Parathyroid adenoma (tissue), 2 donors: ENCODE results near the gene KIF18B.

Experiments
- H2AFZ ChIP-seq: fragments of 300-600 bp; sonication (generic); one replicate; pipeline ENCODE4 v1.7.0; 2017; ENCODE audit warnings: antibody characterized with exemption, mild to moderate bottlenecking
- H3K27ac ChIP-seq: fragments of 300-600 bp; sonication (generic); one replicate; pipeline ENCODE4 v1.7.0; 2017
- H3K27me3 ChIP-seq: fragments of 300-600 bp; sonication (generic); one replicate; pipeline ENCODE4 v1.7.0; 2017; ENCODE audit warnings: low read length; ENCODE audit not compliant: control insufficient read depth, insufficient read depth
- H3K36me3 ChIP-seq: fragments of 300-600 bp; sonication (generic); one replicate; pipeline ENCODE4 v1.7.0; 2017; ENCODE audit warnings: low read length; ENCODE audit not compliant: control insufficient read depth, insufficient read depth
- H3K4me1 ChIP-seq: fragments of 300-600 bp; sonication (generic); one replicate; pipeline ENCODE4 v1.7.0; 2017; ENCODE audit warnings: control low read depth
- H3K4me2 ChIP-seq: fragments of 300-600 bp; sonication (generic); one replicate; pipeline ENCODE4 v1.7.0; 2017; ENCODE audit warnings: low read length
- H3K4me3 ChIP-seq: fragments of 300-600 bp; sonication (generic); one replicate; pipeline ENCODE4 v1.7.0; 2017; ENCODE audit warnings: low read depth, low read length
- H3K79me2 ChIP-seq: fragments of 300-600 bp; sonication (generic); one replicate; pipeline ENCODE4 v1.7.0; 2017; ENCODE audit warnings: control low read depth
- H3K9ac ChIP-seq: fragments of 300-600 bp; sonication (generic); one replicate; pipeline ENCODE4 v1.7.0; 2017; ENCODE audit warnings: mild to moderate bottlenecking
- H3K9me3 ChIP-seq: fragments of 300-600 bp; sonication (generic); one replicate; pipeline ENCODE4 v1.7.0; 2017; ENCODE audit warnings: low read length; ENCODE audit not compliant: control insufficient read depth
- CTCF ChIP-seq: fragments of 300-600 bp; sonication (generic); IDR thresholded peaks from one replicate; pipeline ENCODE4 v1.7.0; 2017; ENCODE audit warnings: antibody characterized with exemption, mild to moderate bottlenecking
- donor health status: primary hyperparathyroidism.

KIF18B gene

GRCh38 chr17:44922136-44922535 lies 25.4 kb downstream of the KIF18B start:
- Histone ChIP-seq H2AFZ (no peak overlapping the region), H3K27me3 (no peaks in the 10 kb centered on the region), H3K36me3 (no peaks in the 10 kb centered on the region), H3K4me3 (no peak overlapping the region), H3K4me2 (no peak overlapping the region), H3K9me3 (no peaks in the 10 kb centered on the region), H3K4me1 (no peaks in the 10 kb centered on the region), H3K9ac (no peak overlapping the region), H3K79me2 (no peaks in the 10 kb centered on the region), H3K27ac (no peak overlapping the region)
- no peak for TF ChIP-seq CTCF

- H3K4me1 ChIP-seq: no peaks in the 10 kb centered on the region
- no peaks in the 10 kb centered on the region for H3K9me3 ChIP-seq
- H3K79me2 ChIP-seq: no peaks in the 10 kb centered on the region
- H3K27me3 ChIP-seq: no peaks in the 10 kb centered on the region
- no peak overlapping the region for H2AFZ ChIP-seq
- TF ChIP-seq CTCF: no peak
- no peaks in the 10 kb centered on the region for H3K36me3 ChIP-seq
- no peak overlapping the region for H3K27ac ChIP-seq
- no peak overlapping the region for H3K4me3 ChIP-seq
- no peak overlapping the region for H3K9ac ChIP-seq
- H3K4me2 ChIP-seq: no peak overlapping the region
Observed at GRCh38 chr17:44921122-44921882, 26.3 kb downstream of the KIF18B start.

- H3K4me2 ChIP-seq: no peak overlapping the region
- no peak overlapping the region for H3K27ac ChIP-seq
- H3K4me1 ChIP-seq: no peaks in the 10 kb centered on the region
- H2AFZ ChIP-seq: no peak overlapping the region
- H3K9ac ChIP-seq: no peak overlapping the region
- H3K27me3 ChIP-seq: no peaks in the 10 kb centered on the region
- H3K36me3 ChIP-seq: no peaks in the 10 kb centered on the region
- H3K4me3 ChIP-seq: no peak overlapping the region
- no peak for TF ChIP-seq CTCF
- H3K79me2 ChIP-seq: no peaks in the 10 kb centered on the region
- no peaks in the 10 kb centered on the region for H3K9me3 ChIP-seq
Observed at GRCh38 chr17:44920565-44920940, 27.0 kb downstream of the KIF18B start.

GRCh38 chr17:44919885-44920564 lies 27.5 kb downstream of the KIF18B start:
- Histone ChIP-seq H3K27me3 (no peaks in the 10 kb centered on the region), H2AFZ (peak overlapping the region; percentile 5), H3K4me3 (no peak overlapping the region), H3K9me3 (no peaks in the 10 kb centered on the region), H3K36me3 (no peaks in the 10 kb centered on the region), H3K27ac (no peak overlapping the region), H3K4me2 (no peak overlapping the region), H3K9ac (no peak overlapping the region), H3K79me2 (no peaks in the 10 kb centered on the region), H3K4me1 (no peaks in the 10 kb centered on the region)
- TF ChIP-seq CTCF: peak; percentile 88
